ENCODE data around the gene FADS2. TPM values are rescaled to one million over a fixed set of nuclear protein-coding genes. Genes with fewer than 3 reads are reported as not detected.

Gene FADS2
- total RNA-seq, 4 donors from 2014 or later, result 2.8 to 9.3 (median 7.0) TPM

- Histone ChIP-seq H3K9me3 (no peaks in the 10 kb centered on the region), H3K4me3 (replicated peaks in 1 of 3) (no peak overlapping the region), H3K4me1 (peaks cover 0 to 5% of the 10 kb centered on the region in 2 donors), H3K27me3 (no peaks in the 10 kb centered on the region), H3K27ac (no peak overlapping the region), H3K36me3 (no peaks in the 10 kb centered on the region)
- intact Hi-C loops (cut with DNase I), result no loop called here
- TF ChIP-seq CTCF (IDR thresholded peaks at IDR 0.05) (no peak), POLR2A (IDR thresholded peaks at IDR 0.05) (no peak)
- WGBS, 2 donors, result 90 to 94% methylated on average over 9 to 10 of the region's 14 CpGs
- DNase-seq, result no peak
Observed at GRCh38 chr11:61868571-61869428, 40.7 kb downstream of the FADS2 start.

- no peaks in the 10 kb centered on the region for H3K9me3 ChIP-seq
- 86 to 91% methylated on average over 3 to 4 of the region's 4 CpGs for WGBS, 2 donors
- intact Hi-C loops (cut with DNase I), result no loop called here
- H3K27me3 ChIP-seq, result no peaks in the 10 kb centered on the region
- DNase-seq, result no peak
- H3K4me1 ChIP-seq, result peaks cover 0 to 10% of the 10 kb centered on the region in 2 donors
- no peak overlapping the region for H3K4me3 ChIP-seq (replicated peaks in 1 of 3)
- TF ChIP-seq POLR2A (IDR thresholded peaks at IDR 0.05) (no peak), CTCF (IDR thresholded peaks at IDR 0.05) (no peak)
- H3K27ac ChIP-seq, result no peak overlapping the region
- no peaks in the 10 kb centered on the region for H3K36me3 ChIP-seq
Observed at GRCh38 chr11:61869429-61869707, 41.3 kb downstream of the FADS2 start.

GRCh38 chr11:61869708-61870451, 41.8 kb downstream of the FADS2 start:
- Histone ChIP-seq H3K9me3 (no peaks in the 10 kb centered on the region), H3K4me1 (peaks cover 5 to 15% of the 10 kb centered on the region in 2 donors), H3K27ac (no peak overlapping the region), H3K36me3 (no peaks in the 10 kb centered on the region), H3K4me3 (replicated peaks in 1 of 3) (no peak overlapping the region), H3K27me3 (no peaks in the 10 kb centered on the region)
- TF ChIP-seq CTCF (IDR thresholded peaks at IDR 0.05), result no peak
- TF ChIP-seq POLR2A (IDR thresholded peaks at IDR 0.05), result no peak
- DNase-seq, result no peak
- WGBS, 2 donors, result 74 to 77% methylated on average over 13 to 19 of the region's 21 CpGs
- intact Hi-C loops (cut with DNase I), result no loop called here

- intact Hi-C loops (cut with DNase I), result no loop called here
- 57 to 59% methylated on average over 9 to 10 of the region's 10 CpGs for WGBS, 2 donors
Observed at GRCh38 chr11:61870541-61871031, 42.5 kb downstream of the FADS2 start.

More at GRCh38 chr11:61870541-61871031, 42.5 kb downstream of the FADS2 start:
- Histone ChIP-seq H3K4me1 (peaks cover 5 to 17% of the 10 kb centered on the region in 2 donors), H3K27ac (no peak overlapping the region), H3K36me3 (no peaks in the 10 kb centered on the region), H3K4me3 (replicated peaks in 1 of 3) (no peak overlapping the region), H3K27me3 (no peaks in the 10 kb centered on the region), H3K9me3 (no peaks in the 10 kb centered on the region)
- TF ChIP-seq CTCF (IDR thresholded peaks at IDR 0.05) (no peak), POLR2A (IDR thresholded peaks at IDR 0.05) (no peak)
- no peak for DNase-seq
